GM21390 (cell line): ENCODE measurements around the gene PRUNE2.
"Not testable (repeated sequence)": the region's sequence is repeated elsewhere in the genome, so short reads cannot be mapped to it uniquely, and the experiment has no call there.

Experiments used
- ATAC-seq: cut with Tn5 transposase; IDR thresholded peaks from one replicate; pipeline ENCODE4 v1.9.1; 2021; ENCODE audit not compliant: unreplicated experiment

The PRUNE2 gene

GRCh38 chr9:76800901-76801300 lies 105.0 kb downstream of the PRUNE2 start:
- ATAC-seq, result no peak

GRCh38 chr9:76799473-76799872 lies 106.4 kb downstream of the PRUNE2 start:
- ATAC-seq, result no peak

GRCh38 chr9:76798527-76798926 lies 107.4 kb downstream of the PRUNE2 start:
- no peak for ATAC-seq

GRCh38 chr9:76796296-76796695 lies 109.6 kb downstream of the PRUNE2 start:
- no peak for ATAC-seq

GRCh38 chr9:76793784-76794431 lies 112.0 kb downstream of the PRUNE2 start:
- no peak for ATAC-seq

GRCh38 chr9:76789840-76790239 lies 116.1 kb downstream of the PRUNE2 start:
- no peak for ATAC-seq

GRCh38 chr9:76787677-76788076 lies 118.2 kb downstream of the PRUNE2 start:
- ATAC-seq, result no peak

GRCh38 chr9:76785501-76785900 lies 120.4 kb downstream of the PRUNE2 start:
- ATAC-seq, result no peak

GRCh38 chr9:76784881-76785280 lies 121.0 kb downstream of the PRUNE2 start:
- no peak for ATAC-seq

GRCh38 chr9:76772686-76773445 lies 133.0 kb downstream of the PRUNE2 start:
- no peak for ATAC-seq

- ATAC-seq, result no peak
Observed at GRCh38 chr9:76766126-76766525, 139.8 kb downstream of the PRUNE2 start.

- ATAC-seq, result no peak
Observed at GRCh38 chr9:76764138-76764537, 141.8 kb downstream of the PRUNE2 start, which contains the start of gene PCA3. Gene PCA3, plus strand, starts transcription at chr9:76764438.

- no peak for ATAC-seq
Observed at GRCh38 chr9:76761448-76761847, 144.5 kb downstream of the PRUNE2 start.

GRCh38 chr9:76759732-76760131 lies 146.2 kb downstream of the PRUNE2 start:
- ATAC-seq, result no peak

GRCh38 chr9:76758476-76758875 lies 147.4 kb downstream of the PRUNE2 start:
- ATAC-seq, result no peak

GRCh38 chr9:76756941-76757673 lies 148.8 kb downstream of the PRUNE2 start:
- no peak for ATAC-seq

- peak; percentile 9 for ATAC-seq
Observed at GRCh38 chr9:76756268-76756640, 149.7 kb downstream of the PRUNE2 start.

GRCh38 chr9:76751001-76751400 lies 154.9 kb downstream of the PRUNE2 start:
- ATAC-seq, result no peak

- ATAC-seq, result no peak
Observed at GRCh38 chr9:76744336-76744735, 161.6 kb downstream of the PRUNE2 start.

GRCh38 chr9:76743931-76744330 lies 162.0 kb downstream of the PRUNE2 start:
- no peak for ATAC-seq

GRCh38 chr9:76742890-76743289 lies 163.0 kb downstream of the PRUNE2 start:
- not testable (repeated sequence) for ATAC-seq

GRCh38 chr9:76741524-76741923 lies 164.4 kb downstream of the PRUNE2 start:
- no peak for ATAC-seq
